Prostate gland (tissue), 2 donors: ENCODE data around the gene LRIT3.

Source experiments
- CTCF ChIP-seq, 4 experiments: fragments of 200-600 bp in 2 of 4; fragments of 450-650 bp in 2 of 4; sonication (generic) in 2 of 4; IDR thresholded peaks; 1 replicate in 3 of 4; 2 replicates in 1 of 4; pipeline ENCODE4 v1.5.1; 2016 to 2019; ENCODE audit warnings: antibody characterized with exemption in 4 of 4, mild to moderate bottlenecking in 2 of 4, moderate library complexity in 2 of 4
- POLR2A ChIP-seq: fragments of 450-650 bp; IDR thresholded peaks from one replicate; pipeline ENCODE4 v1.6.1; 2016; ENCODE audit warnings: antibody characterized with exemption, mild to moderate bottlenecking
- POLR2AphosphoS5 ChIP-seq: sonication (generic); formaldehyde crosslinking; IDR thresholded peaks from one replicate; pipeline ENCODE4 v1.6.1; 2017; ENCODE audit warnings: antibody characterized with exemption

- no peak for TF ChIP-seq CTCF (IDR thresholded peaks at IDR 0.05)
- TF ChIP-seq POLR2AphosphoS5 = no peak
- TF ChIP-seq POLR2A = no peak
Observed at GRCh38 chr4:109872065-109872464, 24.2 kb downstream of the LRIT3 start.
